SU-DHL-6 (cell line): ENCODE measurements around the gene RRAGB.

Source experiments
- H2AFZ ChIP-seq: fragments of 200-600 bp; sonication (generic); 2 replicates; pipeline ENCODE4 v1.6.1; 2014; ENCODE audit warnings: low read depth, mild to moderate bottlenecking, moderate library complexity, mixed read lengths, antibody characterized with exemption, low read length; ENCODE audit not compliant: severe bottlenecking
- H3F3A ChIP-seq: fragments of 200-600 bp; shearing (Covaris generic); 2 replicates; pipeline ENCODE4 v1.6.0; 2016; ENCODE audit warnings: antibody characterized with exemption, mild to moderate bottlenecking; ENCODE audit not compliant: insufficient read depth
- H3K27ac ChIP-seq: fragments of 200-600 bp; sonication (generic); 2 replicates; pipeline ENCODE4 v1.5.1; 2016; ENCODE audit warnings: low read depth, mild to moderate bottlenecking, low read length, moderate library complexity, mixed read lengths
- H3K27me3 ChIP-seq: fragments of 200-600 bp; sonication (generic), shearing (Covaris generic); 2 replicates; pipeline ENCODE4 v1.6.0; 2014; ENCODE audit warnings: mild to moderate bottlenecking, low read length
- H3K36me3 ChIP-seq: fragments of 200-600 bp; sonication (generic); 2 replicates; pipeline ENCODE4 v1.6.1; 2014; ENCODE audit warnings: mild to moderate bottlenecking, low read length, mixed read lengths
- H3K4me2 ChIP-seq: fragments of 300-600, 200-600 bp; shearing (Covaris generic), sonication (generic); 2 replicates; pipeline ENCODE4 v1.6.0; 2014; ENCODE audit warnings: low read length, low read depth, mild to moderate bottlenecking; ENCODE audit not compliant: poor library complexity, severe bottlenecking
- H3K4me3 ChIP-seq: fragments of 200-600 bp; sonication (generic); 2 replicates; pipeline ENCODE4 v1.5.1; 2014; ENCODE audit warnings: antibody characterized with exemption, low read length, mild to moderate bottlenecking, mixed read lengths; ENCODE audit not compliant: insufficient read depth, poor library complexity, severe bottlenecking
- H3K79me2 ChIP-seq: fragments of 200-600 bp; sonication (generic); 2 replicates; pipeline ENCODE4 v1.6.1; 2014; ENCODE audit warnings: mild to moderate bottlenecking, low read length, moderate library complexity; ENCODE audit not compliant: insufficient read depth
- H3K9ac ChIP-seq: fragments of 200-600 bp; sonication (generic); 2 replicates; pipeline ENCODE4 v1.7.0; 2014; ENCODE audit warnings: mild to moderate bottlenecking, low read length
- H3K9me2 ChIP-seq: fragments of 200-600 bp; sonication (generic); replicated peaks from 2 replicates; pipeline ENCODE4 v1.6.1; 2014; ENCODE audit warnings: low read length; ENCODE audit not compliant: insufficient read depth
- H3K9me3 ChIP-seq: fragments of 200-600 bp; sonication (generic); 2 replicates; pipeline ENCODE4 v1.6.1; 2014; ENCODE audit warnings: low read length, mixed read lengths; ENCODE audit not compliant: insufficient read depth
- H4K20me1 ChIP-seq: fragments of 200-600 bp; sonication (generic); 2 replicates; pipeline ENCODE4 v1.6.1; 2014; ENCODE audit warnings: low read depth, mild to moderate bottlenecking, antibody characterized with exemption, low read length, moderate library complexity, mixed read lengths
- CTCF ChIP-seq: fragments of 200-600 bp; sonication (generic); IDR thresholded peaks from one replicate; pipeline ENCODE4 v1.5.1; 2017; ENCODE audit warnings: antibody characterized with exemption, mild to moderate bottlenecking, low read length, moderate library complexity; ENCODE audit not compliant: insufficient read depth, poor library complexity, severe bottlenecking
- EZH2phosphoT487 ChIP-seq: fragments of 200-600 bp; sonication (generic), shearing (Covaris generic); conservative IDR thresholded peaks from 2 replicates; pipeline ENCODE4 v1.6.1; 2018; ENCODE audit warnings: mild to moderate bottlenecking, antibody characterized with exemption, low read length, moderate library complexity, mixed read lengths

The RRAGB gene

GRCh38 chrX:55801811-55802210 is 84.3 kb downstream of the RRAGB start:
- Histone ChIP-seq H3K4me3 (no peak overlapping the region), H3K9me3 (no peaks in the 10 kb centered on the region), H3K27ac (no peak overlapping the region), H4K20me1 (no peaks in the 10 kb centered on the region), H3K9ac (no peak overlapping the region), H3K27me3 (no peaks in the 10 kb centered on the region), H3F3A (no peaks in the 10 kb centered on the region), H3K4me2 (no peak overlapping the region), H3K79me2 (no peaks in the 10 kb centered on the region), H3K36me3 (no peaks in the 10 kb centered on the region), H3K9me2 (no peaks in the 10 kb centered on the region), H2AFZ (no peak overlapping the region)
- TF ChIP-seq CTCF, result no peak
- TF ChIP-seq EZH2phosphoT487, result no peak
